ENCODE data around the gene KLHL29.

- TF ChIP-seq RAD21 (IDR thresholded peaks at IDR 0.05; ENCODE audit: low read depth) = no peak
- no peak for TF ChIP-seq CTCF (IDR thresholded peaks at IDR 0.05 in 2 of 3, conservative IDR thresholded peaks at IDR 0.05 in 1 of 3; ENCODE audit: borderline replicate concordance in 1 of 3, insufficient read depth in 1 of 3, low read depth in 2 of 3, low read length in 2 of 3)
- TF ChIP-seq SIN3A (IDR thresholded peaks at IDR 0.05; ENCODE audit: low read depth) = no peak
- TF ChIP-seq REST (IDR thresholded peaks at IDR 0.05; ENCODE audit: low read depth) = no peak
- no peak for TF ChIP-seq EZH2phosphoT487 (IDR thresholded peaks at IDR 0.05; ENCODE audit: borderline replicate concordance)
- TF ChIP-seq YY1 (IDR thresholded peaks at IDR 0.05; ENCODE audit: extremely low read depth, insufficient replicate concordance, low read depth, low read length) = no peak
- TF ChIP-seq EZH2 (IDR thresholded peaks at IDR 0.05) = no peak
Observed at GRCh38 chr2:23693606-23693951, 308.6 kb downstream of the KLHL29 start.
